H1 (cell line): ENCODE data around the gene SLC24A5. TPM values are rescaled to one million over a fixed set of nuclear protein-coding genes. Genes with fewer than 3 reads are reported as not detected.

Source experiments
- CHD7 ChIP-seq: fragments of 300-600 bp; sonication (generic); IDR thresholded peaks from 2 replicates; pipeline ENCODE4 v1.7.1; 2012; ENCODE audit warnings: low read length, moderate library complexity, mild to moderate bottlenecking, inconsistent platforms; ENCODE audit not compliant: insufficient replicate concordance
- CTBP2 ChIP-seq: IDR thresholded peaks from 2 replicates; pipeline ENCODE4 v1.7.0; 2011; ENCODE audit warnings: borderline replicate concordance, mild to moderate bottlenecking, moderate library complexity, mixed read lengths, low read length; ENCODE audit not compliant: insufficient read depth, insufficient read length
- FOSL1 ChIP-seq: IDR thresholded peaks from 2 replicates; pipeline ENCODE4 v1.6.1; 2011; ENCODE audit warnings: mild to moderate bottlenecking, low read depth, low read length, moderate library complexity; ENCODE audit not compliant: insufficient read depth
- GTF2F1 ChIP-seq: IDR thresholded peaks from 2 replicates; pipeline ENCODE4 v1.6.1; 2012; ENCODE audit warnings: low read depth, low read length, improper control_type of control experiment, borderline replicate concordance
- JUND ChIP-seq: IDR thresholded peaks from 2 replicates; pipeline ENCODE4 v1.6.1; 2011; ENCODE audit warnings: mild to moderate bottlenecking, improper control_type of control experiment, low read length
- KDM5A ChIP-seq: fragments of 200-600 bp; IDR thresholded peaks from 2 replicates; pipeline ENCODE4 v1.7.1; 2012; ENCODE audit warnings: mild to moderate bottlenecking, low read length, inconsistent platforms, mixed read lengths
- SAP30 ChIP-seq: fragments of 300-600 bp; sonication (generic); IDR thresholded peaks from 2 replicates; pipeline ENCODE4 v1.7.1; 2012; ENCODE audit warnings: low read length, moderate library complexity, mild to moderate bottlenecking, inconsistent platforms; ENCODE audit not compliant: insufficient read depth, insufficient replicate concordance
- ZNF274 ChIP-seq: IDR thresholded peaks from 2 replicates; pipeline ENCODE4 v1.7.0; 2012; ENCODE audit warnings: low read length, borderline replicate concordance; ENCODE audit errors: extremely low read depth
- polyA plus RNA-seq, 7 experiments: library from polyadenylated mRNA; depleted of rRNA in 3 of 7; stranded (reverse) in 5 of 7; unstranded in 2 of 7; fragments of >200 nt in 5 of 7; fragments of 200-250 nt in 2 of 7; gene quantifications; 1 replicate in 5 of 7; 2 replicates in 1 of 7; 4 replicates in 1 of 7; pipeline versions ENCODE4 v1.2.1 to v1.2.3, GENCODE V29; 2011 to 2013; ENCODE audit warnings: missing spikeins in 2 of 7, mixed read lengths in 2 of 7
- total RNA-seq: library from RNA; stranded (reverse); fragmentation: NEBNext Ultra II Directional; extraction: Animal tissue kit (Norgen Biotek cat#: 25700); gene quantifications from 2 replicates; pipeline ENCODE4 v1.2.1, GENCODE V29; 2021
- TF ChIP-seq, protein P1 (sequence below): IDR thresholded peaks from 2 replicates; pipeline ENCODE4 v1.6.1; 2012; ENCODE audit warnings: inconsistent platforms

SLC24A5 gene
- total and polyA plus RNA-seq, 2 of the 8 experiments (the other 6 are each of a cell fraction or from before 2014, with no cell fraction given), result not detected

DNA sequence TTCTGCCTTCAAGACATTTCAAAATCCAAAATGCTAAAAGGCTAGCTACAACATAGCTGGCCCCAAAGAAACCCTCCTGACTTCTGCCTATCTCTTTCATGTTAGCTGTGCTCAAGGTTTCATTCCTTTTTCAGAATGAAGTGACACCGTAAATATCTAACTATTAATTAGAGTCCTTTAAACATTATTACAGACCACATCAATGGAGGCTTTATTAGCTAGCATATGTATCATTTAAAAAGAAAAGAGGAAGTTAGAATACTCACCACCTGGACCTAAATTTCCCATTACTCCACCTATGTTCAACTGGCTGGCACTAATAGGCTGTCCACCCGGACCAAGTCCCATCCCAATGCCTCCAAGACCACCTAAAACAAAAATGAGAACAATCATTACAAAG is 32.7 kb downstream of the SLC24A5 start (continued):
- TF ChIP-seq CTBP2, result no peak
- no peak for TF ChIP-seq GTF2F1
- TF ChIP-seq, protein P1, sequence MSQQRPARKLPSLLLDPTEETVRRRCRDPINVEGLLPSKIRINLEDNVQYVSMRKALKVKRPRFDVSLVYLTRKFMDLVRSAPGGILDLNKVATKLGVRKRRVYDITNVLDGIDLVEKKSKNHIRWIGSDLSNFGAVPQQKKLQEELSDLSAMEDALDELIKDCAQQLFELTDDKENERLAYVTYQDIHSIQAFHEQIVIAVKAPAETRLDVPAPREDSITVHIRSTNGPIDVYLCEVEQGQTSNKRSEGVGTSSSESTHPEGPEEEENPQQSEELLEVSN, result no peak
- no peak for TF ChIP-seq FOSL1
- no peak for TF ChIP-seq CHD7
- no peak for TF ChIP-seq ZNF274
- TF ChIP-seq KDM5A, result no peak
- no peak for TF ChIP-seq JUND
- no peak for TF ChIP-seq SAP30
